Measurements from ENCODE around the gene ZBTB20.
"Not testable (repeated sequence)": the region's sequence is repeated elsewhere in the genome, so short reads cannot be mapped to it uniquely, and the experiment has no call there.

Gene ZBTB20

GRCh38 chr3:114839476-114839875 lies 307.6 kb downstream of the ZBTB20 start:
- DNase-seq (ENCODE audit: low read depth in 2 of 3, low spot score in 1 of 3): no peak

GRCh38 chr3:114838025-114838424 lies 309.1 kb downstream of the ZBTB20 start:
- no peak for DNase-seq (ENCODE audit: low read depth in 2 of 3, low spot score in 1 of 3)

GRCh38 chr3:114834175-114834940 lies 312.7 kb downstream of the ZBTB20 start:
- DNase-seq (ENCODE audit: low read depth in 2 of 3, low spot score in 1 of 3): no peak

- DNase-seq (ENCODE audit: low read depth in 2 of 3, low spot score in 1 of 3): no peak
Observed at GRCh38 chr3:114831861-114832260, 315.2 kb downstream of the ZBTB20 start.

- no peak for DNase-seq (ENCODE audit: low read depth in 2 of 3, low spot score in 1 of 3)
Observed at GRCh38 chr3:114830652-114831051, 316.4 kb downstream of the ZBTB20 start.

- DNase-seq (ENCODE audit: low read depth in 2 of 3, low spot score in 1 of 3): no peak
Observed at GRCh38 chr3:114829783-114830182, 317.3 kb downstream of the ZBTB20 start.

GRCh38 chr3:114827495-114827894 lies 319.6 kb downstream of the ZBTB20 start:
- DNase-seq (ENCODE audit: low read depth in 2 of 3, low spot score in 1 of 3): no peak

GRCh38 chr3:114824014-114824413 lies 323.1 kb downstream of the ZBTB20 start:
- DNase-seq (ENCODE audit: low read depth in 2 of 3, low spot score in 1 of 3): no peak

- DNase-seq (ENCODE audit: low read depth in 2 of 3, low spot score in 1 of 3): no peak
Observed at GRCh38 chr3:114823061-114823460, 324.0 kb downstream of the ZBTB20 start.

GRCh38 chr3:114816052-114816451 lies 331.0 kb downstream of the ZBTB20 start:
- no peak for DNase-seq (ENCODE audit: low read depth in 2 of 3, low spot score in 1 of 3)

GRCh38 chr3:114812541-114813238 lies 334.4 kb downstream of the ZBTB20 start:
- DNase-seq (ENCODE audit: low read depth in 2 of 3, low spot score in 1 of 3): not testable (repeated sequence)

- peak in 1 of 3 donors; percentile 4 for DNase-seq (ENCODE audit: low read depth in 2 of 3, low spot score in 1 of 3)
Observed at GRCh38 chr3:114809668-114810413, 337.2 kb downstream of the ZBTB20 start.

- DNase-seq (ENCODE audit: low read depth in 2 of 3, low spot score in 1 of 3): no peak
Observed at GRCh38 chr3:114804099-114804498, 343.0 kb downstream of the ZBTB20 start.

- no peak for DNase-seq (ENCODE audit: low read depth in 2 of 3, low spot score in 1 of 3)
Observed at GRCh38 chr3:114803042-114803695, 343.9 kb downstream of the ZBTB20 start.

- DNase-seq (ENCODE audit: low read depth in 2 of 3, low spot score in 1 of 3): no peak
Observed at GRCh38 chr3:114800272-114801031, 346.6 kb downstream of the ZBTB20 start.

GRCh38 chr3:114799816-114800215 lies 347.3 kb downstream of the ZBTB20 start:
- DNase-seq (ENCODE audit: low read depth in 2 of 3, low spot score in 1 of 3): no peak

GRCh38 chr3:114796796-114797195 lies 350.3 kb downstream of the ZBTB20 start:
- DNase-seq (ENCODE audit: low read depth in 2 of 3, low spot score in 1 of 3): no peak

- DNase-seq (ENCODE audit: low read depth in 2 of 3, low spot score in 1 of 3): no peak
Observed at GRCh38 chr3:114794894-114795630, 352.0 kb downstream of the ZBTB20 start.

- DNase-seq (ENCODE audit: low read depth in 2 of 3, low spot score in 1 of 3): no peak
Observed at GRCh38 chr3:114792159-114792918, 354.7 kb downstream of the ZBTB20 start.
